DMS 273 treated with DMSO at 0.1 percent for 48 hours (cell line): ENCODE results near the gene ARMC2.

Experiments
- DNase-seq: peaks from one replicate; lab custom pipeline; 2025; lab: John Stamatoyannopoulos, UW

ARMC2 gene

GRCh38 chr6:108988296-108988695, 140.1 kb downstream of the ARMC2 start:
- no peak for DNase-seq

GRCh38 chr6:108988765-108989164, 140.5 kb downstream of the ARMC2 start:
- no peak for DNase-seq

GRCh38 chr6:108989700-108990099, 141.5 kb downstream of the ARMC2 start:
- no peak for DNase-seq

- no peak for DNase-seq
Observed at GRCh38 chr6:108993876-108994275, 145.7 kb downstream of the ARMC2 start.

GRCh38 chr6:108995296-108995695, 147.1 kb downstream of the ARMC2 start:
- DNase-seq, result no peak

GRCh38 chr6:108996208-108996607, 148.0 kb downstream of the ARMC2 start:
- DNase-seq, result no peak

GRCh38 chr6:108998485-108998884, 150.3 kb downstream of the ARMC2 start:
- DNase-seq, result no peak

GRCh38 chr6:108999428-108999827, 151.2 kb downstream of the ARMC2 start:
- no peak for DNase-seq

GRCh38 chr6:109000289-109000688, 152.1 kb downstream of the ARMC2 start:
- DNase-seq, result no peak

DNA sequence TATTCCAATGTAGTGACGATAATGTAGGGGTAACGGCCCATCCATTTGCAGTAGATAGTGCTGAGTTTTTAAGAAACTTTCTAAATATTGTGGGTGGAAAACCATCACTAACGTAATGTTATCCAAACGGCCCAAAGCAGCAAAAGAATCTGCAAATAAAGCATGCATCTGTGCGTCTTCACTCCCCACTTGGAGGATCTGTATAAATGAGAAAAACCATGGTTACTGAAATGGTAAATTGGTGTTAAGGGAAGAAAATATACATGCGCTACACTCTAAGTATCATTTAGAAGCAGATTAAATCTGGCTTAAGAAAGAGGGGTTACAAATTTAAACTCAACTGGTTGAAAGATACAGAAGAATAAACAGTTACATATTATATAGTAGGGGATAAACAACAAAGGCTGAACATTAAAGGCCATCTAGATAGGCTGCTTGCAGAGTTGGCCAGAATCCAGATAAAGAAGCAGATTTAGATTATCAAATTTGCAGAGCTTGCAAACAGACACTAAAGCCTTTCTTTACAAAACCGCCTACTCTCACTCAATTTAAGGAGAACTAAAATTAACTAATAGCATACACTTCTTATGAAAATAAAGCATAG, 153.2 kb downstream of the ARMC2 start:
- DNase-seq, result no peak

DNA sequence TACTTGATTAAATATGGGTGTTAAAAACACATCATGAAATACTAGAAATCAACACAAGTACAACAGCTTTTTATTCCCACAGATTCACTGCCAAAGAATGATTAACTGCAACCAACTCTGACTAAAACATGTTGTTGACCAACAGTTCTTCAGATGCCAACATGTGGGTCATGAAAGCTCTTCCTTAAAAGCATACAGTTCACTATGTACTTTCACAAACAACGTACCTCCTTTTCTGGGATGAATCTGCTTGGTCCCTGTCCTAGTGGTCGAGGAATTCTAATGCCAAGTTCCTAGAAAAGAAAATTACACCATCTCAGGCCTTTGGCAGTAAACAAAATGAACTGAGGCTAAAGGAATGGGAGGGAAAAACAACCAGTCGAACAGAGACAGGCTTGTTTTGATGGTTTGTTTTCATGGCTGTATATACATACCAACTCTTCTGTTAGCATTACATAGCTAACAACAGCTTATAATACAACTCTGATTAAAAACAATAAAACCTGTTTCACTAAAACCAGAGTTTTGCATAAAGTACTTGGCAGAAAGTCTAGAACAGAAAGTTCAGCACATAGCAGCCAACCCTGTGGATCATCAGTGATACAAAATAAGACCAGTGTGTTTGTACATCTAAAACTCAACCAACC, 154.0 kb downstream of the ARMC2 start:
- DNase-seq, result no peak

GRCh38 chr6:109002882-109003281, 154.7 kb downstream of the ARMC2 start:
- no peak for DNase-seq

DNA sequence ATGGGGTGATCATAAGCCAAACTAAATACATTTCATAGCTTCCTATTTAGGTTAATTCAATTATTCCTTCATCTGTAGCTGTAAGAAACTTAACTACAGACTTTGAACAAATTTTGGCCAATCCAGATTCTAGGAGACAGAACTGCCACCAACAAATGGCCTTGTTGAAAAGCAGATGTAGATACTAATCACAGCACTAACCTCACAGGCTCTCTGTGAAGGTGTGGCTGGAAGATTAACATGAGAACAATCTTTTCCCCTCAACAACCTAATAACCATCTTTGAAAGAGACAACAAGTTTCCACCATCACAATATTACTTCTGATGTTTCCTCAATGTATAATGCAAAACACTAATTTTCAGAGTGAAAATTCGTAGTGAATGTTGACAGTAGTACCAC, 158.6 kb downstream of the ARMC2 start:
- no peak for DNase-seq

GRCh38 chr6:109007521-109007920, 159.3 kb downstream of the ARMC2 start:
- no peak for DNase-seq

- no peak for DNase-seq
Observed at GRCh38 chr6:109008054-109008453, 159.8 kb downstream of the ARMC2 start.

DNA sequence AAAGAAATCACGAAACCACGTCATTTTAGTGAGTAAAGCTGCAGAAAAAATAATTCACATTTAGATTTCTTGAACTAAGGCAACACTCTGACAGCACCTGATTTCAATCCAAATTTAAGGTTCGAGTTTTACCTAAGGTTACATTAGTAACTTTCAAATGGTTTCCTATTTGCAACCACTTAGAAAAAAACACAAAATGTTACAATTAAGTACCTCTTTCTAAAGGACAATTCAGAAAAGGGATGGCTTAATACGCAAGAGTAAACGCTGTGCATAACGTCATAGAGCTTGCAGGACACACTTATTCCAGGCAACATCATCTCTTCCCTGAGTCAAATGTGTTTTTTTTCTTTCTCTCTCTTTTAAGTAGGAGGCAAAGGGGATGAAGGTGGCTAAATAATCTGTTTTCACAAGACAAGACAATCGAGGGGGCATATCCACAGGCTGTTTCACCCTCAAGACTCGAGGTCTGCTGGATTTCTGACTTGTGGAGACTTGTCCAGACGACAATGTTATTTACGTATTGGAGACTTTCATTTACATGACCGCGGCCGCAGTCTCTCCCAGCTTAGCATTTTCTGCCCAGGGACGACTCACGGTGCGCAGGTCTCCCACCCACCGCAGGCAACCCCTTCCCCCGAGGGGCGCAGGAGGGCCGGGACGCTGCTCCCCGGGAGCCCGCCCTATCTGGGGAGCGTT, 160.5 kb downstream of the ARMC2 start:
- DNase-seq, result peak; percentile 66

- peak; percentile 80 for DNase-seq
Observed at GRCh38 chr6:109009236-109009961, 161.2 kb downstream of the ARMC2 start.

DNA sequence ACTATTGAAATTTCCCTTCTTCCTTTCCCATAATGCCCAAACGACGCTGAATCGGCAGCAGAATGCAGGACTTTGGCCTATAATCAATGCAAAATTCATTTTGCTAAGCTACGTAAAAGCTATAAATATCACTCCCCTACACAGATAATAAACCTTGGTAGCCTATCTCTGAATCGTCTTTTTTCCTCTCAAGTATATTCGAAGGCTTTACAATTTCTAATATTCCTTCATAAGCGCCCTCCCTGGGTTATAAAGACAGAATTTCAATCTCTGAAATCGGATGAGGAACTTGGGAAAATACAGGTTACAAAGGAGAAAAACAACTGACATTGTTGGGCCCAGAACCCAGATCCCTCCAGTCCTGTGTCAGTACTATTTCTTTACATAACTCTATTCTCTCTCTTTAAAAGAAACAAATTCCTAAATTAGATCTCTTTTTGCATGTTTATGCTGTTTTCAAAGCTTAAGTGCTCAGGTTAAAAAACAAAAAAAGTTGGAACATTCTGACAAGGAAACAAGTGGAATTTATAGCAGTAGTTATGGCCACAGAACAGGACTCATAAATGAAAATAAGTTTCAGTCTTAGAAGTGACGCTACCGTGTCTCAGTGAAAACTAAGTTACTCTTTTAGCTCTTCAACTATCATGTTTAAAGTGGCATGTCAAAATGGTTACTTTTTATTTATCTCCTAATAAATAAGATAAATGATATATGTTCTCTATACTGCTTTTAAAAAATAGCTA, 161.9 kb downstream of the ARMC2 start:
- DNase-seq, result no peak

DNA sequence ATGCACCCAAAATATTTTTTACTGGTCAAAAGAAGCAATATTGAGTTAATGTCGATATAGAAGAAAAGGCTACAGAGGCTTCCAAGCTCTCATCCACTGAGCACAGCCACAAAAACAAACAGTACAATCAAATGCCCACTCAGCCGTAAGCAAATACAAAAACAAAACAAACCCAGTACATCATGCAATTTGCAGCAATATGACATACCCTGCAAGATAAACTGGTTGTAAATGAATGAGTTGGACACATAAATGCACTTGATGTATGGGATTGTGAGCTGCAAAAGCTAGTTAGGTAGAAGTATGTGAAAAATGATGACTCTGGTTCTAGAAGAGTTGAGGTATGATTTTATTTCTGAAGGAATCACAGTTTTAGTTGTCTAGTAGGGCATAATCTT, 162.5 kb downstream of the ARMC2 start:
- DNase-seq, result no peak

DNA sequence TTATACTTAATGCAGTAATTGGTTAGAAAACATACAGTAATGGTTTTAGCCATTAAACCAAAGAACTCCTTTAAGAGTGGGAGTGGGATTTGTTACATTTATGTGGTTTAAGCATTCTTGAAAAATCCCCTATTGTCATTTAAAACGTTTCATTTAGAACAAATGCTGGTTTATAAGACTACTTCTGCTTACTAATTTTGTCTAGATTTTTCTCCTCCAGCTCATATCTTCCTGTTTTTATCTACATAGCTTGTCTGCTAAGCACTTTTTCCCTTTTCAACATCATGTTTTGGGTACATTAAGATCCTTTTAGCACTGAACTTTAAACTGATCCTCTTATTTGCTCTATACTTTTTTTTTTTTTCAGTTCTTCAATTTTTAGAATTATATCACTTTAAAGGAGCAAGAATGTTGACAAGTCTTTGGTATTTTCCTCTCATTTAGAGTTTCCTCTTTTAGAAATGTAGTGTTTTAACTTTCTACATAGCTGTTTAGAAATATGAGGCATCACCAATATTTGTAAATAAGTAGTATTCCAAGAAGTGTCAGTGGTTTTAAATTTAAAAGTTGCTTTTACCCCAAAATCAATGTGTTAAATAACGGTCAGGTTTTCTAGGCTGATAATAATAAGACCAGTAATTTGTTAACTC, 165.6 kb downstream of the ARMC2 start:
- no peak for DNase-seq

DNA sequence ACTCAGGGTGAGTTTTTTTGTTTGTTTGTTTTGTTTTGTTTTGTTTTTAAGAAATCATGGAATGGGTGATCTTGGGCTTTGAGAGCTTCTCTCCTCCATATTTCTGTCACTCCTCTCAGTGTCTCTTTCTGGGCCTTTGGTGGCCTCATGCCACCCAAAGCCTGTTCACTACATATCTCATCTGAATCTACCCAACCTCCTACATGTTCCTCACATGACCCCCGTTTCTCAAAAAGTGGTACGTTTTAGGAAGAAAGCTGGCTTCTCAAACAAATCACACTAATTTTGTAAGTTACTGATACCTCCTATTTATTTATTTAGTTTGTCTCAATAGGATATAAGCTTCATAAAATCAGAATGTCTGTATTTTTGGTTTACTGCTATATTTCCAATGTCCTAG, 166.4 kb downstream of the ARMC2 start:
- DNase-seq, result no peak

- no peak for DNase-seq
Observed at GRCh38 chr6:109015176-109015575, 167.0 kb downstream of the ARMC2 start.
